ENCODE results near the gene RBMY1J. TPM values are rescaled to one million over a fixed set of nuclear protein-coding genes. Genes with fewer than 3 reads are reported as not detected.

The RBMY1J gene
- total and polyA plus RNA-seq, 11 donors = not detected

Other genes with a start within 250 kb of the RBMY1J start
- not detected for gene RBMY1F, start 220.5 kb upstream of the RBMY1J start, total RNA-seq
- not detected for gene RBMY1F, start 220.5 kb upstream of the RBMY1J start, polyA plus RNA-seq

Data from heart left ventricle (tissue), 11 donors.